Stimulated activated CD8-positive, alpha-beta memory T cell treated with anti-CD3 and anti-CD28 coated beads, Interleukin-12 subunit alpha, Interleukin-12 subunit beta, amount 100 ng/mL, for 24 hours (primary cell): ENCODE measurements around the gene CA9.

ENCODE experiments used
- DNase-seq: peaks from one replicate; pipeline ENCODE4 v3.0.0-alpha.2; 2020; ENCODE audit errors: extremely low read depth

Gene CA9

DNA sequence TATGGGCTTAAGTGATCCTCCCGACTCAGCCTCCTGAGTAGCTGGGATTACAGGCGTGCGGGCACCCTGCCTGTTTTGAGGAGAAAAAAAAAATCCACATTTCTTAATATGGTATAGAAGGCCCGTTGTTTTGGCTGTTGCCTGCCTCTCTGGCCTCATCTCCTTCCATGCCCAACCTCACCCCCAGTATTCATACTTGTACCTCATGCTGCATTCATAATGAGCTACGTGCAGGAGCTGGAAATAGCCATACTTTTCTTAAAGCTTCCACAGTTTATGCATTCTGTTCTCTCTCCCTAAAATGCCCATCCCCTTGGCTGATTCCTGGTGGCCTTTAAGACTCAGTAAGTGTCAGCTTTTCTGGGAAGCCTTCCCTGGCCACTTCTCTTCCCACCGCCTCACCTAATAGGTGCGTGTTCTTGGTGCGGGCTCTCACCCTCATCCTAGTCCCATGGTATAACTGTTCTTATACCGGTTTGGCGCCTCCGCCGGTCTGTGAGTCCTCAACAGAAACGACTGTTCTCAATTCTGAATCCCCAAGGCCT, 18.1 kb downstream of the CA9 start:
- no peak for DNase-seq

DNA sequence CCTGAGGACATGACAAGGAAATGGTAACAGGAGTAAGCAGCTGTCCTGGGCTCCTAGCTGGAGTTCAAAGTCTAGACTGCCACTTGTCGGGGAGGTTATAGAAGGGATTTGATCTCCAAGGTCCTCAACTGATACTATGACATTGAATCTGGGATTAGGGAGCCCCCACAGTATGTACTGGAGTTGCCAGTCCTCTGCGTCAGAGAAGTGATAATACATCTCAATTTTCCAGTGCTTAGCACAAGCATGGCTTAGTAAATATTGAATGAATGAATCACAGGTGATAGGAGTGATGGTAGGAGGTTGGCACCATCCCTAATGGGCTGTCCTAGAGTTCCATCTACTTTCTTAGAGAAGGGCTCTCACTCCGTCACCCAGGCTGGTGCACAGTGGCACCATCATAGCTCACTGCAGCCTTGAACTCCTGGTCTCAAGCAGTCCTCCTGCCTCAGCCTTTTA, 22.2 kb downstream of the CA9 start:
- no peak for DNase-seq

DNA sequence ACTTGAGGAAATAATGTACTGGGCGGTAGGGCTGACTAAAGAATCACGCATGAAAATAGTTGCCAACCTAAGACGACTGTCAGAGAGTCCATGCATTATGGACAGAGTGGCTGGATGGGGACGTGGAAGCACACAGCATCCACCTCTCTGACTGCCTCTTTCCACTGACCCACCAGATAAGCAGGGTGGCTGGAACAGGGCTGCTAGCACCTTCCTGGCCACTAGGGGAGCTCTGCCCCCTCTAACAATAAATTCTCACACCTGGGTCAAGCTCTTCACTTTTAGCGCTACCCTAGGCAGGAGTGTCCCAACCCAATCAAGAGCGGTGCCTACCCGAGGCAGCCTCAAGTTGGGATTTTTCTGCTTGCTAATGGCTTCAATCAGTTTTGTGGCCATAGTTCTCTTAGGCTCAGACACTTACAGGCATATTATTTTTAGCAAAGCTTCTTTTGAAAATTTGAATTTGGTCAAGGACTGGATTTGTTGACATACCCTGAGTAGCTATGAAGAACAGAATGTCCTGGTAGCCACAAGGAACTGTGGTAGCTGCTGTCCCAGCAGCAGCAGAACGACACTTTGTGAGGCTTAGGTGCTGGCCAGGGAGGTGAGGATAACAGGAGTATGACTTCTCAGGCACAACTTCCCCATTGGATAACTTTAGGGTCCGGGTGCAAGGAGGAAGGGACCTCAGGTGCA, 22.9 kb downstream of the CA9 start:
- DNase-seq, result no peak

DNA sequence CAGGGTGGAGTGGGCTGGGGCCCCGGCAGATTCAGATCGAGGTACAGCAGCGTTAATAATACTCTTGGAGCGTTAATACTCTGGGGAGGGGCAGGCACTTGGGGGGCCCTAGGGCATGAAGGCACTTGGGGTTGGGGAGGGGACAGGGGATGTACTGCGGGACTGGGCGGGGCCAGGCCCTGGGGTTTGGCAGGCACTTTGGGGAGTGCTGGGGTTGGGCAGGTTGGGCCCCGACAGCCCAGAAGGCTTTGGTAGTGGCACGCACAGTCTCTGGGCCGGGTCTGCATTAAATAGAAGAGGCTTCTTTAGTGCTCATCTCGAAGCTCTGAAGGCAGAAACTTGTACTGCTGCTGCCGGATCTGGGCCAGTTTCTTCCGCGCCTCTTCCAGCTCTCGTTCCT, 23.8 kb downstream of the CA9 start:
- DNase-seq, result no peak

DNA sequence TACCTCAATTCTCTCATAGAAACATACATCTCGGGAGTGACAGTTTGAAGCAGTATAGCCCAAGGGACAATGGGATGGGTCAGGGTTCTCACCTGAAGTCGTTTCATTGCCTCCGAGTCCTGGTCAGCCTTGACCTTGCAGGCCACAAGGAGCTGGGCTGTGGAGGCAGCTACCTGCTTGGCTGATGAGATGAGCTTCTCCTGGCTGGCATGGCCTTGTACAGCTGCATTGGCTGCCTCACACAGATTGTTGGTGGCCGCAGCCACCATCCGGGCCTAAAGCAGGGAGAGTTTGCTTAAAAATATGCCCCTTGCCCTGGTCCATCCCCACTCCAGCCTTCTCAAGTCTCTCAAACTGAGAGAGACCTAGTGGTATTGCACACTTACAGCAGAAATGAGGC, 24.5 kb downstream of the CA9 start:
- DNase-seq, result no peak

DNA sequence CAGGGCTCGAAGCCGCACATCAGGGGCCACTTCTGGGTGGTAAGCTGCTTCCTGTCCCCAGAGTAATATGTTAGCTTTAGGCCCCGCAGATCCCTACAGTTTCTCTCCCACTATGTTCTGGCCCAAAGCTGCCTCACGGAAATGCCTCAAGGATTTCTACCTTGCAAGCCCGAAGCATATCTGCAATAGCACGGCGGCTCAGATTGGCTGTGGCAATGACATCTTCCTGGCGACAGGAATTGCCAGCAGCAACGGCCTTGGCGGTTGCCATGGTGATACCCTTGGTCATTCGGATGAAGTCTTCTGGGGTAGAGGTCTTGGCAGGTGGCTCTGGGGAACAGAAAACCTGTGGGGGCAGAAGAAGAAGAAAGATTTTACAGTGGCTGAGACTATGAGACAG, 26.3 kb downstream of the CA9 start:
- no peak for DNase-seq

DNA sequence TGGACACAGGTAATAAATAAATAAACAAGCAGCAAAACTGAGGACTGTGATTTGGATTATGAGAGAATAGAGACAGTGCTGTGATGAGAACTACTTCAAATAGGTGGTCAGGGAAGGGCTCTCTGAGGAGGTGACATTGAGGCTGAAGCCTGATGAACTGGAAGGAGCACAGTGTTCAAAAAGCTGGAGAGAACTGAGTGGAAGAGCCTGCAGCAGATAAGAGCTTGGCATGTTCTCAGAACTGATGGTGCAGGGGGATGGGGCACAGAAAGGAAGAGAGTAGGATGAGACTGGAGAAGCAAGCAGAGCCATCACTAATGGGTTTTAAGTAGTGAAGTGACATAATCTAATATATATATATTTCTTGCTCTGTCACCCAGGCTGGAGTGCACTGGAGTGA, 27.2 kb downstream of the CA9 start:
- DNase-seq, result no peak

DNA sequence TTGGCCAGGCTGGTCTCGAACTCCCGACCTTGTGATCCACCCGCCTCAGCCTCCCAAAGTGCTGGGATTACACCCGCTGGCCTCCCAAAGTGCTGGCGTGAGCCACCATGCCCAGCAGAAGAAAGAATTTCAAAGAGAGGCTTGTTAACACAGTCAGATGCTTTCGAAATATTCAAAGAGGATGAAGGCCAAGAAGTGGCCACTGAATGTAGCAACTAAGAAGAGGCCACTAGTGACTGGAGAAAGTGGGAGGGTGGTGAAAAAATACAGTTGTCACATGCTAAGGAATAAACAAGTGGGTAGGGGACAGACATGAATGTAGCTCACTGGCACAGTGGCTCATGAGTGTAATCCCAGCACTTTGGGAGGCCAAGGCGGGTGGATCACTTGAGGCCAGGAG, 29.0 kb downstream of the CA9 start:
- no peak for DNase-seq

DNA sequence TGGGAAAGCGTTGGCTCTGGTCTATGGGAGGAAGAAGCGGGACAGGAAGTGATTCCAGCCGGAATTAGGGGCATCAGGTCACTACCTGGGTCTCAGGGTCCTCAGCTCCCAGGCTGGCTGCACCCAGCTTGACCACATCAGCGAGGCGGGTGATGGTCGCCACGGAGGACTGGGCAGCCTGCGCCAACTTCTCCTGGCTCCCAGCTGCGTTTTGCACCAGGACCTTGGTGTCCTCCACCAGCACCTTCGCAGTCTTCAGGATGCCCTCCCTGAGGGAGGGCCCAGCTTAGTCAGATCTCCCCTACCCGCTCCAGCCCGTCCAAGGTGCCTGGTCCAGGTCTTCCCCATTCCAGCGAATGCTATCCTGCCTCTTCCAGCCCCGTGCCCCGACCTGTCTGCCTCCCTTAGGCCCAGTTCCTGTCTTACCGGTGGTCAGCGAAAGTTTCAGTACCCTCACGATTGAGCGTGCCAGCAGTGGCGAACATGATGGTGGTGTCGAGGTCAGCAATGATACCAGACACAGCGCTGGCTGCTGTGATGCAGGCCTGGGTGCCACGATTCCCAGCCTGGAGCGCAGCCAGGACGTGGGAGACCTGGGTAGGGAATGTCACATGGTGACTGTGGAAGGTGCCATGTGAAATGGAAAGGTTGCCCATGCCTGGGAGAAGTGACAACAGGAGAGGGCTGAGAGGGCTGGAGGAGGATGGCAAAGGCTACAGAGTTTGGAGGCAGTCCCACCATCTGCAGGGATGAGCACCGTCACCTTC, 30.4 kb downstream of the CA9 start:
- DNase-seq, result no peak

DNA sequence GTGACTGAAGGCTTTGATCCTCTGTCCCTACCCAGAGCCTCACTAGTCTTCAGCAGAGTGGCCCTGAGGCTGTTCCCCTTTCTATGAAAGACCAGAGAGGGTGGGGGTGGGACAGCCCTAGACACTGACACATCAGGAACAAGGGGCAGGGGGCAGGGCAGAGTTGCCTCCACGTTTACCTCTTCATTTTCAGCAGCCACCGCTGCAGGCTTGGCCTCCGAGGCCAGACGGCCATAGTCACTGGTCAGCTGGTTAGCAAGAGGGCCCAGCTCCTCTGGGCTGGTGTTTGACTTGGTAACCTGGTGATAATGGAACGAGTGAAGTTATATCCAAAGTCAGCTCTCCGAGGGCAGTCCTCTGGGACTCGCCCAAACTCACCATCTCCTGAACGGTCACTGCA, 31.6 kb downstream of the CA9 start:
- no peak for DNase-seq

DNA sequence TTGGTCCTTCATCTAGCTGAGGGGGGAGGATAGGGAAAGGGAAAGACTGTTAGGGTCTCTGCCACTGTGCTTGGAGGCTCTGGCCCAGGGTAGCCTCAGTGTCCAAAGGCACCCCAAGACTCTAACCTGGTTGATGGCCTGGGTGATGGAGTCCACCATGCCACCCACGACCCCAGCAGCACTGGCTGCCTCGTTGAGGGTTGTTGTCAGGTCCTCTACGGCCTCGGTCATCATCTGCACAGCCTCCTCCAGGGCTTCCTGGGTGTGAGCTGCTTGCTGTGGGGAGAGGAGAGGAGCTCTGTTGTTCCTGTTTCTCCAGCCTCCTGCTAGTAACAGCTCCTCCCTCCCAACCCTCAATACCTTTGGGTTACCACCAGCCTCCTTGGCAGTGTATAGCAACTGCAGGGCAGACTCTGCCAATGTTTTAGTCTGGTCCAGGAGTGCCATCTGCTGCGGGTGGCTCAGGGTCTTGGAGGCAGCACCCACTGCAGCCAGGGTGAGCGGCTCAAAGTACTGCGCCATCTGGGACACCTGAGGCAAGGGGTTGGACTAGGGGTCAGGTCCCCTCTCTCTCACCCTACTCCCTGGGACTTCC, 32.2 kb downstream of the CA9 start:
- no peak for DNase-seq

DNA sequence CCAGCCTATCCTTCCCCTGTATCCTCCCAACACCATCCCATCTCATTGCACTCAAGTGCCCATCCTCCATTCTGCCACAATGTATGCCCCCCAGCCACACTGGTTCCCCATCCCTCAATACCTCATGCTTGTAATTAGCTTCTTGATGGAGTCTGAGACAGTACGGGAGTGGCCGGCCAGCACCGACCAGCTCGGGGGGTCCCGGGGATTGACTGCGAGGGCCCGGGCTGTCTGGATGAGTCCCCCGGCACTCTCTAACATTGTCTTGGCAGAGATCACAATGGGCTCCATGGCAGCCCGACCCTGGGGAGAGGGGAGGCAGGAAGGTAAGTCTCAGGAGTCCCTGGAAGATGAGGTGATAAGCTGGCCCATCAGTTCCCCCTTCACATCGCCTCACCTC, 33.2 kb downstream of the CA9 start:
- DNase-seq, result no peak

DNA sequence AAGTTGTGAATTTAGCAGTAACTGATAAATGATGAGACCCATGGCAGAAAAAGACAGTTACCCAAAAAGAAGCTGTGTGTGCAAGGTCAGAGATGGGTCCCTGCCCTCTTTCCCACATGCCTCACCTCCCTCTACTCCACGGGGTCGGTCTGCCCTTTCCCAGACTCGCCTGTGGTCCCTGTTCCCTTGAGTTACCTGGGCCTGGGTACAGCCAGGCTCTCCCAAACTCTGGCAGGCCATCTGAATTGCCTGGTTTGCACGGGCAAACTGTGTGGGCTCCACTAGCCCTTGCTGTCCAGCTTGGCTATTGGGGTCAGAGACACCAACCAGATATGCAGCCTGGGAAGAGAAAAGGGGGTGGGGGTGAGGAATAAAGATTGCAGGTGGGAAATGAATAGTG, 34.4 kb downstream of the CA9 start:
- no peak for DNase-seq

DNA sequence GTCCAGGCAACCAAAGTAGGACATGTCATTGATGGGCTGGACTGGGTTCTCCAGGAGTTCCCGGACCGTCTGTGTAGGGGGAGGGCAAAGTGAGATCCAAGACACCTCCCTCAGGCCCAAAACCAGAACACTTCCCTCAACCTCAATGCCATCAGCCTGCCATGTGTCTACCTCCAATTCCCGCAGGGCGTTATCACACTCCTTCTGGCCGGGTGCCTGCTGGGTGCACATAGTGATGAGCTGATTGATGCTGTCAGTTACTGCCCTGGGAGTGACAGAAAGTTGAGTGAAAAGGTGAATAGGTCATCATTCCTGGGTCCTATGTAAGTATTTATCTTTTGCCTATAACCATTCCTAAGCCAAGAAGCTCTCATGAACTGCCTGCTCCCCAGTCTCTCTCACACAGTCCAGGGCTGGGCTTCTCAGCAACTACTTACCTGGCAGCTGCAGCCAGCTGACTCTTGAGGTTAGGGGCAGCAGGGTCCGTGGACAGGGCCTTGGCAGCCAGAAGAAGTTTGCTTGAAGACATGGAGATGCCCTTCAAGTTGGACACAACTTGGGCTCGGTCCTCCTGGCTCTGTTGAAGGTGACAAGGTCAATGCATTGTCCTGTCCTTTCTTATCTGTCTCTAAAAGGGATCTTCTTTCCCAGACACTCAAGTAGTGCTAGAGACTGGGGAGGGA, 37.2 kb downstream of the CA9 start:
- DNase-seq, result no peak

DNA sequence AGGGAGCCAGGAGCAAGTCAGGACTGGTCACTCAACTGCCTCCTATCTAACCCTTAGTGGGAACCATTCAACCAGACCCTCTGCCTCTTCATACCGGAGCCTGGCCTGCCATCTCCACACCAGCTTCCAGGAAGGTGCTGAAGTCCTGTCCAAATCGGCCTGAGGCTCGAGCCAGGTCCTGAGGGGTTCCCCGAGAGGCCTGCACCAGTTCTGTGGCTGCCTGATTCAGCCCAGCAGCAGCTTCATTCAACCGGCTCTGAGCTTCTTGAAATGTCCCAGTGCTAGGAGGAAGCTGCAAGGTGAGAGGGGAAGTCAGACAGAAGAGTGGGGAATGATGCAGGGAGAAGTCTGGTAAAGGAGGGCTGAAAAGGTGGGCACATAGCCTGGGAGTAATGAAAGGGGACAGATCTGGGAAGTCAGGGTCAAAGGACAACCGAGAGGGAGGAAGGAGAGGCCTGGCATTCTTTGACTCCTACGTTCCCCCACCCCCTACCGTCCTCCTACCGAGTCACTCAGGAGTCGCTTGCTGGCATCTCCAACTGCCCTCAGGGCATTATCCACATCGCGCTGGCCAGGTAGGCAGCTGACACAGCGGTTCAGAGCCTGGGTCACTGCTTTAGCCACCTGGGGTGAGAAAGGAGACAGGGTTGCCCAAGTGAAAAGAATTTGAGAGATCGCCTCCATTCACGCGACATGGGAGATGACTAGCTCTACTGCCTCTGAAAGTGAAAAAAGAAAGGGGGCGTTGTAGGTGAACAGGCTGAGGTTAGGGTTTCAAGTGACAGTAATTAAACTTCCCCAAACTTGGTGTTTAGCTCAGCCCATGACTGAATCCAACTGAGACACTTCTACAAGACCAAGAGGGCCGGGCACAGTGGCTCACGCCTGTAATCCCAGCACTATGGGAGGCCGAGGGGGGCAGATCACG, 38.0 kb downstream of the CA9 start:
- no peak for DNase-seq

DNA sequence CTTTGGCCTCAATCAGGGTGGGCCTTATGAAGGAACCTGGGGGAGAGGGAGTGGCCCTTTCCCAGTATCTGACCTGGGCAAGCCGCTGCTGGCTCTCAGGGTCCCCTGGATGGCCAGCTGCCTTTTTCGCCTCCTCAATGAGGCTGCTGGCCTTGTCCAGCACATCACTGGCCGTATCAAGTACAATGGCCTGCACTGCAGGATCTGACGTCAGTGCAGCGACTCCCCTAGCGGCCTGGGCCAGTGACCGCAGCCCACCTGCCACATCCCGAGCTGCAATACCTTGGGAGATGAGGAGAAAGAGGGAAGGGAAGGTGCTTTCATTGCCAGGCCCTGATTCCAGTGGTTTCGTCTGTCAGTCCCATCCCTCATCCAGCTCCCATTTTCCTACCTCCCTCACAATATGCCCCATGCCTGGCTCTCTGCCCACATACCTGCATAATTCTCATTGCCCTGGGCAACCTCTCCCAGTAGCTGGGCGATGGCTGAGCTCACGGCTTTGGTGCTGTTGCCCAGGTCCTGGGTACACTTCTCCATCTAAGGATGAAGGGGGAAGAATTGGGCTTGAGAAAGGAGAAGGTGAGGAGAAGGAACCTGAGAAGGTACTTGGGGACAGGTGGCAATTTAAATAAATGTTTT, 39.2 kb downstream of the CA9 start:
- no peak for DNase-seq

DNA sequence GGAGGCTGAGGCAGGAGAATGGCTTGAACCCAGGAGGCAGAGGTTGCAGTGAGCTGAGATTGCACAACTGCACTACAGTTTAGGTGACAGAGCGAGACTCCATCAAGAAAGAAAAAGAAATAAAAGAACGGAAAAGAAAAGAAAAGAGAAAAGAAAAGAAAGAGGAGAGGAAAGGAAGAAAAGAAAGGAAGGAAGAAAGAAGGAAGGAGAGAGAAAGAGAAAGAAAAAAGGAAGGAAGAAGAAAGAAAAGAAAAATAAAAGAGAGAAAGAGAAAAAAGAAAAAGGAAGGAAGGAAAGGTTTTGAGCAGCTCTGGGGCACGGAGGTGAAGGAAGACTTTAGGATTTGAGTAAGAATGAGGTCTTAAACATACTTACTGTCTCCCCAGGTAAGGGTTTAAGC, 39.9 kb downstream of the CA9 start:
- DNase-seq, result no peak

DNA sequence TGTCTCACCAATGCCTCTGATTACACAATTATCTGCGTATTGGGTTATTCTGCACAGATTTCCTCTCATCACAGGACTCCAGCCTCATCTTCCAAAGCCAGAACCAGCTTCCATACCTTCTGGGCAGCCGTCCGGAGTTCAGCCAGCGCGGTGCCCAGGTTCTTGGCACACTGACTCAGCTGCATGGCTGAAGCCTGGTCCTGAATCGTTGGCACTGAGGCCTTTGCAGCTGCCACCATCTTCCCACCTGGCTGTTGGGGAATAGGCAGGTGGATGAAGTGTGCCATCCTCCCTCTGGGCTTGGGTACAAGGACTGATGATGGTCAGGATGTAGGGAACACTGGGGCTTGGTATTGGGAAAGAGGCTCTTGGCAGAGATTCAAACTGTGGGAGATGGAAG, 40.4 kb downstream of the CA9 start:
- DNase-seq, result no peak

DNA sequence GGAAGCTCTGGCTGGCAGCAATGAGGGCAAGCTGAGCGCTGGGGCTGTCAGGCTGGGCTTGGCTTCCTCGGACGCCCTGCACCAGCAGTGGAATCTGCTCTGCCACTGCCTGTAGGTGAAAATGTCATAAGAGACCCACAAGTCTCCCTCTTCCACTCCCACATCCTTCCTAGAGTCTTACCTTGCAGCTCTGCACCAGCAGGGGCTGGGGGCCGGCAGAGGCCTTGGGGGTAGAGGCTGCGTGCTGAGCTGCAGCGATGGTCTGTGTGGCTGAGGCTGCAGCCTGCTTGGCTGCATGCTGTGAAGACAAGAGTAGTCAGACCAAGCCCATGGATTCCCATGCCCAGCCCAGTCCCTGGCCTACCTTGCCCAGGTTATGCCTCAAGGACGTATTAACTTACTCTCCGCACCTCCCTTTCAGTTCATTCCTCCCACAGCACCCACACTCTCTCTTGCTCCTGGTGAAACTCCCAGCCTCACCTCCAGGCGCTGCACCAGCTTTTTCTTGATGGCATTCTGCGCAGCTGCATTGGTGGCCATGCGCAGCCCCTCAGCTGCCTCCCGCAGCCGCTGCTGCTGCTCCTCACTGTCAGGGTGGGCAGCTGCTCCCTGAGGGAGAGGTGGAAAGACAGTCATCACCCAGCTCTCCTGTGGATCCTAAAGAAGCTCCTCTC, 41.0 kb downstream of the CA9 start:
- DNase-seq, result no peak

DNA sequence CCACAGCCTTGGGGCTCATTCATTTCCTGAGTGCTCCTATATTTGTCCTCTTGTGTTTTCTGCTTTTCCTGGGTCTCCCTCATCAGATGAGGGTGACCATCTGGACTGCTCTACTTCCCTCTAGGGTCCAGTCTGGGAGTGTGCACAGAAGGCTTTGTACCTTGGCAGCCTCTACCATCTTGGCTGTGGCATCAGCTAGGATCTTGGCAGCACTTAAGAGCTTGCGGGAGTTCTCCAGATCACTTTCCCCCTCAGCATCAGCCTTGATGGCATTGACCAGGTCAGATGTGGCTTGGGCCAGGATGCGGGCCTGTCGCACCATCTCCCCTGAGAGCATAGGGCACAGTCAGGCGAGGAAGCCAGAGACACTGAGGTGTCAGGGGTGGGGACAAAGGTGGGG, 42.5 kb downstream of the CA9 start:
- no peak for DNase-seq
